Upper lobe of left lung (tissue), 6 donors: ENCODE measurements around the gene NKAIN2. TPM values are rescaled to one million over a fixed set of nuclear protein-coding genes. Genes with fewer than 3 reads are reported as not detected.

ENCODE experiments used
- ATAC-seq, 2 donors: fragments of 200-7000 bp; cut with Tn5 transposase; one replicate each; pipeline ENCODE4 v1.9.1; 2022; ENCODE audit warnings: mild to moderate bottlenecking in 2 of 2, moderate library complexity in 2 of 2; ENCODE audit not compliant: low FRiP score in 2 of 2
- DNase-seq, 2 donors: peaks; one replicate each; pipeline ENCODE4 v3.0.0-alpha.2; 2019 to 2020
- H3K27ac ChIP-seq, 4 donors: fragments of 200-600 bp; sonication (generic); one replicate each; pipeline ENCODE4 v1.5.1; 2016 to 2019
- H3K27me3 ChIP-seq, 4 donors: fragments of 200-600 bp; sonication (generic); one replicate each; pipeline ENCODE4 v1.5.1; 2017 to 2019
- H3K36me3 ChIP-seq, 4 donors: fragments of 200-600 bp; sonication (generic); one replicate each; pipeline ENCODE4 v1.5.1; 2016 to 2019
- H3K4me1 ChIP-seq, 4 donors: fragments of 200-600 bp; sonication (generic); one replicate each; pipeline ENCODE4 v1.5.1; 2018 to 2019
- H3K4me3 ChIP-seq, 4 donors: fragments of 200-600 bp; sonication (generic); one replicate each; pipeline ENCODE4 v1.5.1; 2017 to 2019; ENCODE audit warnings: mild to moderate bottlenecking in 2 of 4, moderate library complexity in 1 of 4
- H3K9me3 ChIP-seq, 4 donors: fragments of 200-600 bp; sonication (generic); one replicate each; pipeline ENCODE4 v1.5.1; 2018 to 2019
- EP300 ChIP-seq, 4 donors: sonication (generic); formaldehyde crosslinking; IDR thresholded peaks; one replicate each; pipeline ENCODE4 v1.5.1; 2017; ENCODE audit warnings: antibody characterized with exemption in 4 of 4, control low read depth in 2 of 4
- POLR2A ChIP-seq, 4 donors: fragments of 450-650 bp; IDR thresholded peaks; one replicate each; pipeline ENCODE4 v1.5.1; 2016 to 2017; ENCODE audit warnings: antibody characterized with exemption in 4 of 4, mild to moderate bottlenecking in 2 of 4
- POLR2AphosphoS5 ChIP-seq, 2 donors: sonication (generic); formaldehyde crosslinking; IDR thresholded peaks; one replicate each; pipeline ENCODE4 v1.5.1; 2017; ENCODE audit warnings: antibody characterized with exemption in 2 of 2
- WGBS, 2 donors: methylation state at CpG; one replicate each; pipeline ENCODE4 v1.1.5; 2017 to 2018; 5-methylcytosine and 5-hydroxymethylcytosine counted together
- total RNA-seq, 6 donors: library from RNA; depleted of rRNA in 4 of 6; stranded (reverse); fragments of >200 nt in 4 of 6; gene quantifications; one replicate each; pipeline versions ENCODE4 v1.1.0 to v1.2.1, GENCODE V29; 2016 to 2021
- TF ChIP-seq, protein P1 (sequence below), 6 experiments: fragments of 450-650 bp in 4 of 6; fragments of 200-600 bp in 2 of 6; sonication (generic) in 2 of 6; IDR thresholded peaks; one replicate each; pipeline ENCODE4 v1.5.1; 2016 to 2019; ENCODE audit warnings: antibody characterized with exemption in 6 of 6
- donor health status: DM: no; HTN: no; CAD: no; lungs with moderate emphysema.
- donor health status: DM: no; HTN: yes; CAD: no; lungs with severe emphysema.

Gene NKAIN2
- total RNA-seq, 6 donors from 2014 or later: 0.13 to 0.20 TPM; not detected in 4

DNA sequence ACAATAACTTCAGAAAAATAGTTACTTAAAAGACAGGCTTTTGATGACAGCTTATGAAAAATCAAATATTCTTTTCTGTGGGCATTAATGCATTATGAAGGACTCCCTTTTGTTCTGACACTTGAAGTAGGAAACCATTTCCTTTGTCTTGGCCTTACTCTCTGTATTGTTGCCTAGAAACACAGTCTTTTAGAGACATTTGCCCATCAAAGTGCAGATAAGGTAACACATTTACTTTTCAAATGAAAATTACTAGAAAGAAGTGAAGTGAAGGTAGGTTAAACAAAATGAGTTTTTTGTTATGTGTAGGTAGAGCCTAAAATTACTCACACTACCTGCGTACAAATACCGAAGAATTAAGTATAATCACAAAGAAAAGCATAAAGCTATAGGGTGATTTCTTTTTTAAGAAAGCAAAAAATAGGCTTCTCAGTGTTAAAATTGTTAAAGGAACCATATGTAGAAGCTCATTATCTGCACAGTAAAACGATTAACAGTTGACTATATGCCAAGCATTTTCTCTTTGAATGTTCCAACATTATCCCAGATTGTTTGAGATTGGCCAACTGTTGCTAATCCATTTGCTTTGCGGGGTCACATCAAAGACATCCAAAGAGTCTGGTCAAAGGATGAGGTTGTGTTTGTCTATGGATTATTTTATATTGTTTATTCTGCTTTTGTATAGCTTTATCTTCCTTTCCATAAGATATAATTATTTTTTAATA is 616.6 kb downstream of the NKAIN2 start:
- WGBS, 2 donors: 68 to 72% methylated on average over 4 of the region's 4 CpGs
- ATAC-seq (no peak), DNase-seq (no peak)
- H3K9me3 ChIP-seq: no peaks in the 10 kb centered on the region
- TF ChIP-seq POLR2AphosphoS5 (IDR thresholded peaks at IDR 0.05) (no peak), POLR2A (IDR thresholded peaks at IDR 0.05) (no peak), EP300 (IDR thresholded peaks at IDR 0.05) (no peak)
- TF ChIP-seq, protein P1, sequence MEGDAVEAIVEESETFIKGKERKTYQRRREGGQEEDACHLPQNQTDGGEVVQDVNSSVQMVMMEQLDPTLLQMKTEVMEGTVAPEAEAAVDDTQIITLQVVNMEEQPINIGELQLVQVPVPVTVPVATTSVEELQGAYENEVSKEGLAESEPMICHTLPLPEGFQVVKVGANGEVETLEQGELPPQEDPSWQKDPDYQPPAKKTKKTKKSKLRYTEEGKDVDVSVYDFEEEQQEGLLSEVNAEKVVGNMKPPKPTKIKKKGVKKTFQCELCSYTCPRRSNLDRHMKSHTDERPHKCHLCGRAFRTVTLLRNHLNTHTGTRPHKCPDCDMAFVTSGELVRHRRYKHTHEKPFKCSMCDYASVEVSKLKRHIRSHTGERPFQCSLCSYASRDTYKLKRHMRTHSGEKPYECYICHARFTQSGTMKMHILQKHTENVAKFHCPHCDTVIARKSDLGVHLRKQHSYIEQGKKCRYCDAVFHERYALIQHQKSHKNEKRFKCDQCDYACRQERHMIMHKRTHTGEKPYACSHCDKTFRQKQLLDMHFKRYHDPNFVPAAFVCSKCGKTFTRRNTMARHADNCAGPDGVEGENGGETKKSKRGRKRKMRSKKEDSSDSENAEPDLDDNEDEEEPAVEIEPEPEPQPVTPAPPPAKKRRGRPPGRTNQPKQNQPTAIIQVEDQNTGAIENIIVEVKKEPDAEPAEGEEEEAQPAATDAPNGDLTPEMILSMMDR (IDR thresholded peaks at IDR 0.05): no peak
- H3K27ac ChIP-seq: no peak overlapping the region
- no peaks in the 10 kb centered on the region for H3K4me1 ChIP-seq
- no peak overlapping the region for H3K4me3 ChIP-seq
- no peaks in the 10 kb centered on the region for H3K36me3 ChIP-seq
- H3K27me3 ChIP-seq: no peaks in the 10 kb centered on the region

DNA sequence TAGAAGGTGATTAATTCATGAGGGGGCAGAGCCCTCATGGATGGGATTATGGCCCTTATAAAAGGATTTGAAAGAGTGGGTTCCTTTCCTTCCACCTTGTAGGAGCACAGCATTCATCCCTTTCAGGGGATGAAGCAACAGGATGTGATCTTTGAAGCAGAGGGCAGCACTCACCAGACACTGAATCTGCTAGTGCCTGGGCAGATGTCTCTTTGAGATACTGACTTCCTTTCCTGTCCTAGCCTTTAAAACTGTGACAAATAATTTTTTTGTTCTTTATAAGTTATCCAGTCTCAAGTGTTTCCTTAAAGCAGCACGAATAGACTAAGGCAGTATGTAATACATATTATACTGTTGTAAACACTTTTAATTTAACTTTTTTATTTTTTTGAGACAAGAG is 620.0 kb downstream of the NKAIN2 start:
- 46 to 62% methylated on average over 1 of the region's 1 CpG for WGBS, 2 donors
- Histone ChIP-seq H3K9me3 (no peaks in the 10 kb centered on the region), H3K27me3 (no peaks in the 10 kb centered on the region), H3K4me3 (no peak overlapping the region), H3K36me3 (no peaks in the 10 kb centered on the region), H3K4me1 (no peaks in the 10 kb centered on the region), H3K27ac (no peak overlapping the region)
- DNase-seq: no peak
- TF ChIP-seq, protein P1 (IDR thresholded peaks at IDR 0.05): no peak
- TF ChIP-seq POLR2AphosphoS5 (IDR thresholded peaks at IDR 0.05) (no peak), POLR2A (IDR thresholded peaks at IDR 0.05) (no peak), EP300 (IDR thresholded peaks at IDR 0.05) (no peak)
- ATAC-seq: no peak

DNA sequence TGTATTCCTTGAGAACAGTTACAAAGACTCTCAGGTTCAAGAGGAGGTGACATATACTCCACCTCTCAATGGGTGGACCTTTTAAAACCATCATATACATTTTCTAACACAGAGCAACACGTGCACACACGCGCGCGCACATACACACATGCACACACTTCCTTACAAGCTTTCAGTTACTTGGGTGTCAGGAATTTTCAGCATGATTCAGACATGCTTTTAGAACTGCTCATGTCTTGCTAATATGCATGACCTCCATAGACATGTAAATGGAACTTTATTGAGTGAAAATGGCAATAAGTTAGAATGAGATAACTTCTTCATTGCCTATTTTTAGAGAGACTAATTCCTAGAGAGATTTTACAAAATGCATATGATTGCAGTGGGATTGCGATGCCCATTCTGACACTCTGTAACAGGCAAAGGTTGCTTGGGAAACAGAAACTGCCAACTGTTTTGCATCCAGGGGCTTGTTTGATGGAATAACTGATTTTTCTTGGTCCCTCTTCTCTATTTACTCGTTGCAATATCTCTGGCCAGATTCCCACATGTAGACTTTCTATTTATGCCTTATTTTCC is 627.2 kb downstream of the NKAIN2 start:
- no peaks in the 10 kb centered on the region for H3K27me3 ChIP-seq
- H3K9me3 ChIP-seq: no peaks in the 10 kb centered on the region
- 89 to 95% methylated on average over 7 of the region's 7 CpGs for WGBS, 2 donors
- H3K36me3 ChIP-seq: no peaks in the 10 kb centered on the region
- ATAC-seq (no peak), DNase-seq (no peak)
- no peak overlapping the region for H3K27ac ChIP-seq
- no peak overlapping the region for H3K4me3 ChIP-seq
- no peak for TF ChIP-seq POLR2A (IDR thresholded peaks at IDR 0.05)
- H3K4me1 ChIP-seq: peaks cover 0 to 8% (median 0%) of the 10 kb centered on the region in 4 donors

DNA sequence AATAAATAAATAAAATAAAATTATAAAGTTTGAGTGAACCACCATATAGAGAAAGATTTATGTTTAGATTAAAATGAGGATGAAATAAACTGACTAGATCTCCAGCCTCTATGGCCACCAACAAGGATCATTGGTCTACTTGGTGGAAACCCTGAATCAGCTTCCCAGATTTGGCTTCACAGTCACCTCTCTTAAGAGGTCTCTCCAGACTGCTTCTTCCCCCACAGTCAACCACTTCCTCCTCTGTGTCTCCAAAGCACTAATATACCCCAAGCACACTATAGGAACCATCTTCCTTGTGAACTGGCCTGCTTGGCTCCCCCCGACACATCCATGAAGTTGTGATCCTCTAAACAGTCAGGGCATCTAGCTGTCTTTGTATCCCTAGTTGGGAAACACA is 629.0 kb downstream of the NKAIN2 start:
- TF ChIP-seq, protein P1 (IDR thresholded peaks at IDR 0.05): no peak
- TF ChIP-seq EP300 (IDR thresholded peaks at IDR 0.05) (no peak), POLR2AphosphoS5 (IDR thresholded peaks at IDR 0.05) (no peak), POLR2A (IDR thresholded peaks at IDR 0.05) (no peak)
- 96 to 100% methylated on average over 1 of the region's 1 CpG for WGBS, 2 donors
- ATAC-seq: no peak
- peaks cover 0 to 8% (median 0%) of the 10 kb centered on the region in 4 donors for H3K4me1 ChIP-seq
- H3K9me3 ChIP-seq: no peaks in the 10 kb centered on the region
- H3K27me3 ChIP-seq: no peaks in the 10 kb centered on the region
- H3K36me3 ChIP-seq: no peaks in the 10 kb centered on the region
- H3K4me3 ChIP-seq: no peak overlapping the region
- H3K27ac ChIP-seq: no peak overlapping the region
- DNase-seq: no peak

DNA sequence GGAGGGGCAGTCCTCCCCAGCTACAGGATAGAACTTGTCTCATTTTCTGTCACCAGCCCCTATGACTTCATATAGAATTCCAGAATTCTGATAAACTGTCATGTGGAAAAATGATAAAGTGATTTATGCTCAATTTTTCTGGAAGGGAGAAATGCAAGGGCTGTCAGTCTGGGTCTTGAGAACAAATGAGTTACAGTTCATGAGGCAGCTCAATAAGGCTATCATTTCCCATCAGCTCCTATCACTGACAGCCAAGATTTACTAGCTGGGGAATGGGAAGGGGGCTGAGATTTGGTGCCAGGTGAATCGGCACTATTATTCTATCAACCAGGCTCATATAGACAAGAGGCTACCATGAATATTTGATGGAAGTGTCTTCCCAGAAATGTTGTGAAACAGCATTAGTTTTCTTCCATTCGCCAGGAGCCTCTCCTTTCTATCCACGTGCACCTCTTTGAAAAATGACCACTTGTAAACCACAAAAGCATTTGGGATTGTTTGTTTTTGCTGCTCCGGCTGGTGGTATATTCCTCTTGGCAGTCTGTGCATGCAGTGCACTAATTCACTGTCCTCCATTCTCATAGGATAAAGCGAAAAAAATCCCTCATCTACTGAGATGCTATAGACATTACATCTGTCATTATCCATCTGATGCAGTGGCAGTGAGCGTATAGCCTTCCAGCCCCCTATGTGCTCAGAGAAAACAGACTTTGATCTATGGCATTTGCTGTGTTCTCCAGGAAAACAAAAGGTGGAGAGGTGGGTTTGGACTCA is 629.9 kb downstream of the NKAIN2 start:
- Histone ChIP-seq H3K27ac (no peak overlapping the region), H3K27me3 (no peaks in the 10 kb centered on the region), H3K36me3 (no peaks in the 10 kb centered on the region), H3K4me1 (peaks cover 0 to 8% (median 0%) of the 10 kb centered on the region in 4 donors), H3K9me3 (no peaks in the 10 kb centered on the region), H3K4me3 (no peak overlapping the region)
- TF ChIP-seq EP300 (IDR thresholded peaks at IDR 0.05) (no peak), POLR2A (IDR thresholded peaks at IDR 0.05) (no peak), POLR2AphosphoS5 (IDR thresholded peaks at IDR 0.05) (no peak)
- TF ChIP-seq, protein P1 (IDR thresholded peaks at IDR 0.05): no peak
- WGBS, 2 donors: 62 to 76% methylated on average over 4 to 6 of the region's 6 CpGs
- DNase-seq (no peak), ATAC-seq (no peak)
